ENCODE data around the gene PFN3.
A peak's percentile ranks its signal among the peaks of the same experiment; 100 is the strongest.
"Not testable (repeated sequence)": the region's sequence is repeated elsewhere in the genome, so short reads cannot be mapped to it uniquely, and the experiment has no call there.

The PFN3 gene

GRCh38 chr5:177428574-177429217, 28.2 kb upstream of the PFN3 start:
- peaks cover 19 to 25% of the 10 kb centered on the region in 2 donors for H3K36me3 ChIP-seq (ENCODE audit: control insufficient read depth in 1 of 2, insufficient read depth in 2 of 2, low read length in 2 of 2)
- H3K4me3 ChIP-seq (ENCODE audit: low read depth in 1 of 2, low read length in 2 of 2) = peak overlapping the region in 1 of 2 donors; percentile 39
- no peaks in the 10 kb centered on the region for H3K9me3 ChIP-seq (ENCODE audit: control insufficient read depth in 1 of 2, low read length in 2 of 2)
- H3K27ac ChIP-seq (ENCODE audit: low read length) = peak overlapping the region; percentile 39
- peaks cover 8 to 41% of the 10 kb centered on the region in 2 donors for H3K4me1 ChIP-seq (ENCODE audit: control insufficient read depth in 1 of 2, insufficient read depth in 2 of 2, low read length in 2 of 2)
- H3K27me3 ChIP-seq (ENCODE audit: low read depth, low read length) = no peaks in the 10 kb centered on the region

GRCh38 chr5:177427919-177428573, 27.6 kb upstream of the PFN3 start:
- Histone ChIP-seq H3K27ac (ENCODE audit: low read length) (peak overlapping the region; percentile 78), H3K36me3 (ENCODE audit: control insufficient read depth in 1 of 2, insufficient read depth in 2 of 2, low read length in 2 of 2) (peaks cover 13 to 18% of the 10 kb centered on the region in 2 donors), H3K4me3 (ENCODE audit: low read depth in 1 of 2, low read length in 2 of 2) (peak overlapping the region; percentile 81 to 84), H3K9me3 (ENCODE audit: control insufficient read depth in 1 of 2, low read length in 2 of 2) (no peaks in the 10 kb centered on the region), H3K27me3 (ENCODE audit: low read depth, low read length) (no peaks in the 10 kb centered on the region), H3K4me1 (ENCODE audit: control insufficient read depth in 1 of 2, insufficient read depth in 2 of 2, low read length in 2 of 2) (peaks cover 8 to 41% of the 10 kb centered on the region in 2 donors)

DNA sequence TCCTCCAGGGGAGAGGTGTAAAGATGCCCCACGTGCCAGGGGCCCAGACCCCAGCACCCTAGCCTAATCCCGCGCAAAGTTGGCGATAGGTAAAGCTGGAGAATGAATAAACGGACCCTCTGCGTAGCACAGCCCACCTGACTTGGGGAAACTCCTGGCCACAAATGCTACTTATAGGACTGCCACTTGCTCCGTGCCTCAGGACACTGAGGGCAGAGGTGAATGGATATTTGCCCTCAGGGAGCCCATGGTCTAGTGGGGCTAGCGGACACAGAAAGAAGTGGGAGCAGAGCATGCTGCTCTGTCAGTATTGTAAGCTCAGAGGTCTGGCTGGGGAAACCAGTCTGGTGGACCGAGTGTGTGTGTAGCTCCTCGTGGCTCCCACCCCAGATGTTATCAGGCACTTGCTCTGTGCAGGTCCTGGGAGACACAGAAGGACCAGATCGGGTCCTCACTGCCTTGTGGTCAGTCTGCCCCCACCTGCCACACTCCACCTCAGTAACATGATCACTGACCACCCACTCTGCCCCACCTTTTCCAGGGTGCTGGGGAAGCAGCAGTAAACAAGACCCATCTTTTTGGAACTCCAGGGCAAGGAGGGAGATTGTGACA, 26.9 kb upstream of the PFN3 start:
- peaks cover 8 to 41% of the 10 kb centered on the region in 2 donors for H3K4me1 ChIP-seq (ENCODE audit: control insufficient read depth in 1 of 2, insufficient read depth in 2 of 2, low read length in 2 of 2)
- peak overlapping the region; percentile 81 to 84 for H3K4me3 ChIP-seq (ENCODE audit: low read depth in 1 of 2, low read length in 2 of 2)
- H3K27ac ChIP-seq (ENCODE audit: low read length) = peak overlapping the region; percentile 78
- no peaks in the 10 kb centered on the region for H3K9me3 ChIP-seq (ENCODE audit: control insufficient read depth in 1 of 2, low read length in 2 of 2)
- no peaks in the 10 kb centered on the region for H3K27me3 ChIP-seq (ENCODE audit: low read depth, low read length)
- H3K36me3 ChIP-seq (ENCODE audit: control insufficient read depth in 1 of 2, insufficient read depth in 2 of 2, low read length in 2 of 2) = peaks cover 6 to 11% of the 10 kb centered on the region in 2 donors

DNA sequence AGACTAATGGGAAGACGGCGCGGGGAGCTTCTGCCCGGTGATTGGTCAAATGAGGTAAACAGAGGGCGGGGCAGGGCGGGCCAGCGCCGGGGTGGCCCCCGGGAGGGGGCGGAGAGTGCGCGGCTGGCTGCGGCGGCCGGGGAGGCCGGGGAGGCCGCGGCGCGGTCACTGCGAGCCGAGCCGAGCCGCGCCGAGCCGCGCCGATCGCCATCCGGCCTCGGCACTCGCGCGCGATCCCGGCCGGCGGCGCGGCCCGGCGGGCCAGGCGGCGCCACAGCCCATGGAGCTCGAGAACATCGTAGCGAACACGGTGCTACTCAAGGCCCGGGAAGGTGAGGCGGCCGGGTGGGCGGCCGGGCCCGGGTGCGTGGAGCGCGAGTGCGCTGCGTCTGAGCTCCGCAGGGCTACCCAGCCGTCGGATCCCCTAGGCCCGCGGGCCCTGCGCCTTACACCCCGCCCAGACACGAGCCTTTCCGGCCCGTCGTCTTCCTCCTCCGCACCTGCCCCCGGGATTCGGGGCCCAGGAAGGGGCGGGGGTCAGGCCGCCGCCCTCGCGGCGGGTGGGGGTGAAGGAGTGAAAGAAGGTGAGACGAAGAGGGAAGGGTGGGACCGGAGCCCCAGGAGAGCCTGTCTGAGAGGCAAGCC, 26.2 kb upstream of the PFN3 start, which contains the start of gene GRK6:
Gene GRK6, plus strand, starts transcription at position 111 of the 645 bp plus-strand sequence. Its CDS starts 170 bp downstream, at position 281.
- Histone ChIP-seq H3K4me3 (ENCODE audit: low read depth in 1 of 2, low read length in 2 of 2) (peak within 1 kb of the TSS; percentile 81 to 84), H3K9me3 (ENCODE audit: control insufficient read depth in 1 of 2, low read length in 2 of 2) (no peaks in the 10 kb centered on the region), H3K27ac (ENCODE audit: low read length) (peak within 1 kb of the TSS; percentile 94), H3K36me3 (ENCODE audit: control insufficient read depth in 1 of 2, insufficient read depth in 2 of 2, low read length in 2 of 2) (peaks cover 0 to 7% of the 10 kb centered on the region in 2 donors), H3K27me3 (ENCODE audit: low read depth, low read length) (no peaks in the 10 kb centered on the region), H3K4me1 (ENCODE audit: control insufficient read depth in 1 of 2, insufficient read depth in 2 of 2, low read length in 2 of 2) (peaks cover 8 to 41% of the 10 kb centered on the region in 2 donors)

DNA sequence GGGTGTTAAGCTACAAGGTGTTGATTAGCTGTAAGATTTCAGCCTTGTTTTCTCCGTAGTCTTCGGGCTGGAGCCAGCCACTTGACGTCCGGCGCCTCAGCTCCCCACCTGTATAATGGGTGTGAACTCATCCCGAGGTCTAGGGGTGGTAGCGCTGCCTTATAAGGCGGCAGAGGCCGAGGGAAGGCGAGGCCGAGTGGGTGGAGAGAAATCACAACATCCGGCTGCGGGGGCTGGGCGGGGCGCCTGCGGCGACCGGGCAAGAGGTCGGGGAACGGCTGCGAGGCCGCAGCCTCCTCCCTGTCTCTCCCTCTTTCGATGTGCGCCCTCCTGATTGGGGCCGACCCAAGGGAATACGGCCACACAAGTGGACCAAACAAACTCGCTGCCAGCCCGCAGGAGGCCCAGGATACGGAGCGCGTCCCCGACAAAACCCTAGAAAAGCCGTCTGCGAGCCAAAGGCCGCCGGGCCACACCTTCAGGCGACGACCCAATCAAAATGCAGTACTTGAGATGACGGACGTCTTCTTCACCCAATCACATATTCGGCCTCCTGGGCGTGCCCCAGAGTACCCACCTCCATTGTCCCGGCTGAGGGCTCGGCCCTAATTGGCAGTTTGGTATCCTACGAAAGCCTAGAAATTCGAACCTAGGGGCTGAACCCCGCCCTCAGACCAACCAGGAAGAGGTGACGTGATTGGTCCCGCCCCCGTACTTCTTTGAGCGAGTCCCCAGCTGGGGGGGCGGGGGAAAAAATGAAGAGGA, 25.5 kb upstream of the PFN3 start:
- Histone ChIP-seq H3K4me3 (ENCODE audit: low read depth in 1 of 2, low read length in 2 of 2) (peak overlapping the region; percentile 65), H3K27ac (ENCODE audit: low read length) (peak overlapping the region; percentile 94), H3K36me3 (ENCODE audit: control insufficient read depth in 1 of 2, insufficient read depth in 2 of 2, low read length in 2 of 2) (no peaks in the 10 kb centered on the region), H3K9me3 (ENCODE audit: control insufficient read depth in 1 of 2, low read length in 2 of 2) (no peaks in the 10 kb centered on the region), H3K27me3 (ENCODE audit: low read depth, low read length) (no peaks in the 10 kb centered on the region), H3K4me1 (ENCODE audit: control insufficient read depth in 1 of 2, insufficient read depth in 2 of 2, low read length in 2 of 2) (peaks cover 8 to 38% of the 10 kb centered on the region in 2 donors)

DNA sequence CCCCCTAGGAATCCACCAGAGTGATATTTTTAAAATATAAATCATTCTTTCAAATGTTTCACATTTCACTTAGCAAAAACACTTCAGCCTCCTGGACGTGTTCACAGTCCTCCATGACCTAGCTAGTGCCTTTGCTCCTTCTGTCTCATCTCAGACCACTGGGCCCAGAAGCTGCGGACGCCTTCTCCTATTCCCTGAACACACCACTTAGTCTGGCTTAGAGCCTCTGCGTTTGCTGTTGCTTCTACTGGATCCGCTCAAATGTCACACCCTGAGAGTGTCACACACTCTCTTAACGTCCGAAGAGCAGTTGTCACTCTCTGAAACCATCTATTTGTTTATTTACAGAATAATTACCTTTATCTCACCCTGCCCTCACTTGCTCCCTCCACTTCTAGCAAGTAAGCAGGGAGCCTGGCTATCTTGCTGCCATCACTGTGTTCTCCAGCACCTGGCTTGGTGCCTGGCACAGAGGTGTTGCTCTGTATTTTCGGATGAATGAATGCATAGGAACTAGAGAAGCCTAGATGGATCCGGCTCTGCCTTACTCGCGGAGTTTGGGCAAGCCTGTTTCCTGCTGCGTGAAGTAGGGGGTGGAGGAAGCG, 24.8 kb upstream of the PFN3 start:
- H3K4me3 ChIP-seq (ENCODE audit: low read depth in 1 of 2, low read length in 2 of 2) = peak overlapping the region; percentile 65
- H3K36me3 ChIP-seq (ENCODE audit: control insufficient read depth in 1 of 2, insufficient read depth in 2 of 2, low read length in 2 of 2) = no peaks in the 10 kb centered on the region
- no peaks in the 10 kb centered on the region for H3K9me3 ChIP-seq (ENCODE audit: control insufficient read depth in 1 of 2, low read length in 2 of 2)
- H3K27ac ChIP-seq (ENCODE audit: low read length) = peak overlapping the region; percentile 94
- peaks cover 8 to 34% of the 10 kb centered on the region in 2 donors for H3K4me1 ChIP-seq (ENCODE audit: control insufficient read depth in 1 of 2, insufficient read depth in 2 of 2, low read length in 2 of 2)
- no peaks in the 10 kb centered on the region for H3K27me3 ChIP-seq (ENCODE audit: low read depth, low read length)

- H3K4me3 ChIP-seq (ENCODE audit: low read depth in 1 of 2, low read length in 2 of 2) = no peak overlapping the region
Measured at GRCh38 chr5:177423671-177424070, 23.2 kb upstream of the PFN3 start.

GRCh38 chr5:177421062-177421798, 20.8 kb upstream of the PFN3 start:
- H3K27ac ChIP-seq (ENCODE audit: low read length) = no peak overlapping the region
- H3K4me3 ChIP-seq (ENCODE audit: low read depth in 1 of 2, low read length in 2 of 2) = no peak overlapping the region
- H3K4me1 ChIP-seq (ENCODE audit: control insufficient read depth in 1 of 2, insufficient read depth in 2 of 2, low read length in 2 of 2) = peaks cover 0 to 9% of the 10 kb centered on the region in 2 donors
- H3K27me3 ChIP-seq (ENCODE audit: low read depth, low read length) = no peaks in the 10 kb centered on the region
- no peaks in the 10 kb centered on the region for H3K36me3 ChIP-seq (ENCODE audit: control insufficient read depth in 1 of 2, insufficient read depth in 2 of 2, low read length in 2 of 2)
- H3K9me3 ChIP-seq (ENCODE audit: control insufficient read depth in 1 of 2, low read length in 2 of 2) = no peaks in the 10 kb centered on the region

More at GRCh38 chr5:177423671-177424070, 23.2 kb upstream of the PFN3 start:
- H3K27me3 ChIP-seq (ENCODE audit: low read depth, low read length) = no peaks in the 10 kb centered on the region
- H3K36me3 ChIP-seq (ENCODE audit: control insufficient read depth in 1 of 2, insufficient read depth in 2 of 2, low read length in 2 of 2) = no peaks in the 10 kb centered on the region
- peaks cover 5 to 21% of the 10 kb centered on the region in 2 donors for H3K4me1 ChIP-seq (ENCODE audit: control insufficient read depth in 1 of 2, insufficient read depth in 2 of 2, low read length in 2 of 2)
- H3K9me3 ChIP-seq (ENCODE audit: control insufficient read depth in 1 of 2, low read length in 2 of 2) = no peaks in the 10 kb centered on the region
- H3K27ac ChIP-seq (ENCODE audit: low read length) = no peak overlapping the region

DNA sequence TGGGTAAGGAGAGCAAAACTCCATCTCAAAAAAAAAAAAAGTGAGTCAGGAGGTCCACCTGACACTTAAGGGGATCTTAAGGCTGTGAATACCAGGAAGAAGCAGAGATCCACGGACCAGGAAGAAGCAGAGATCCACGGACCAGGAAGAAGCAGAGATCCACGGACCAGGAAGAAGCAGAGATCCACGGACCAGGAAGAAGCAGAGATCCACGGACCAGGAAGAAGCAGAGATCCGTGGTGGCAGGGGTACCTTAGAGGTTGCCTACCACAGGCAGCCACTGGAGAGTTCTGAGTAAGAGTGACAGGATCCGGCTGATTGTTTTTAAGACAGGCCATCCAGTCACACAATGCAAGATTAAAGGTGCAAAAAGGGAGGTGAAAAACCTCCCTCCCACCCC, 20.0 kb upstream of the PFN3 start:
- not testable (repeated sequence) for H3K36me3 ChIP-seq (ENCODE audit: control insufficient read depth in 1 of 2, insufficient read depth in 2 of 2, low read length in 2 of 2); H3K27me3 ChIP-seq (ENCODE audit: low read depth, low read length); H3K9me3 ChIP-seq (ENCODE audit: control insufficient read depth in 1 of 2, low read length in 2 of 2); H3K4me3 ChIP-seq (ENCODE audit: low read depth in 1 of 2, low read length in 2 of 2); H3K4me1 ChIP-seq (ENCODE audit: control insufficient read depth in 1 of 2, insufficient read depth in 2 of 2, low read length in 2 of 2); H3K27ac ChIP-seq (ENCODE audit: low read length)

GRCh38 chr5:177419046-177419445, 18.6 kb upstream of the PFN3 start:
- Histone ChIP-seq H3K9me3 (ENCODE audit: control insufficient read depth in 1 of 2, low read length in 2 of 2) (no peaks in the 10 kb centered on the region), H3K27ac (ENCODE audit: low read length) (no peak overlapping the region), H3K27me3 (ENCODE audit: low read depth, low read length) (no peaks in the 10 kb centered on the region), H3K36me3 (ENCODE audit: control insufficient read depth in 1 of 2, insufficient read depth in 2 of 2, low read length in 2 of 2) (no peaks in the 10 kb centered on the region), H3K4me1 (ENCODE audit: control insufficient read depth in 1 of 2, insufficient read depth in 2 of 2, low read length in 2 of 2) (peaks cover 0 to 5% of the 10 kb centered on the region in 2 donors), H3K4me3 (ENCODE audit: low read depth in 1 of 2, low read length in 2 of 2) (no peak overlapping the region)
